PC-3 (cell line): Measurements from ENCODE around the gene CHI3L1. TPM values are rescaled to one million over a fixed set of nuclear protein-coding genes. Genes with fewer than 3 reads are reported as not detected.

Experiments used
- ATAC-seq: fragments of 200-7000 bp; cut with Tn5 transposase; 2 replicates; pipeline ENCODE4 v1.9.1; 2020; ENCODE audit warnings: mild to moderate bottlenecking, moderate library complexity
- BruUV-seq: library from RNA; stranded (reverse); fragments of 400-500 nt; replicated peaks from 2 replicates; lab custom pipeline; 2021; lab: Mats Ljungman, UMichigan
- CTCF ChIA-PET: fragments of 300-600 bp; sonication (Branson Sonifier 250); formaldehyde crosslinking; loops from one replicate; lab custom pipeline; 2022; ENCODE audit warnings: antibody characterized with exemption; lab: Charles Lee
- POLR2A ChIA-PET: fragments of 300-600 bp; sonication (Branson Sonifier 250); formaldehyde crosslinking; loops from one replicate; lab custom pipeline; 2022; ENCODE audit warnings: antibody characterized with exemption; ENCODE audit not compliant: unreplicated experiment; lab: Charles Lee
- DNase-seq: peaks from one replicate; pipeline ENCODE4 v3.0.0-alpha.2; 2015
- H2AFZ ChIP-seq: fragments of 300-600 bp; sonication (generic); 2 replicates; pipeline ENCODE4 v1.6.0; 2016; ENCODE audit warnings: antibody characterized with exemption, low read length
- H3F3A ChIP-seq: fragments of 300-600 bp; sonication (generic); one replicate; pipeline ENCODE4 v1.6.0; 2017; ENCODE audit warnings: antibody characterized with exemption, low read length, control low read depth, mild to moderate bottlenecking; ENCODE audit not compliant: unreplicated experiment
- H3K27ac ChIP-seq: fragments of 300-600 bp; sonication (generic); 2 replicates; pipeline ENCODE4 v1.5.1; 2016; ENCODE audit warnings: mild to moderate bottlenecking, low read length
- H3K27me3 ChIP-seq: fragments of 300-600 bp; sonication (generic); 2 replicates; pipeline ENCODE4 v1.6.1; 2016; ENCODE audit warnings: low read length, mixed read lengths
- H3K36me3 ChIP-seq: fragments of 300-600 bp; sonication (generic); 2 replicates; pipeline ENCODE4 v1.6.1; 2016; ENCODE audit warnings: low read depth, mixed run types, low read length, mixed read lengths
- H3K4me1 ChIP-seq: fragments of 300-600 bp; sonication (generic); 2 replicates; pipeline ENCODE4 v1.5.1; 2016; ENCODE audit warnings: low read length; ENCODE audit not compliant: insufficient read depth
- H3K4me2 ChIP-seq: fragments of 300-600 bp; sonication (generic); 2 replicates; pipeline ENCODE4 v1.6.0; 2016; ENCODE audit warnings: low read length
- H3K4me3 ChIP-seq: fragments of 300-600 bp; sonication (generic); 2 replicates; pipeline ENCODE4 v1.5.1; 2016; ENCODE audit warnings: mild to moderate bottlenecking, low read length, mixed read lengths
- H3K79me2 ChIP-seq: fragments of 300-600 bp; sonication (generic); 2 replicates; pipeline ENCODE4 v1.6.1; 2017; ENCODE audit warnings: low read length, mixed read lengths
- H3K9ac ChIP-seq: fragments of 300-600 bp; sonication (generic); 2 replicates; pipeline ENCODE4 v1.6.0; 2016; ENCODE audit warnings: mild to moderate bottlenecking, low read length
- H3K9me2 ChIP-seq: fragments of 300-600 bp; sonication (generic); replicated peaks from 2 replicates; pipeline ENCODE4 v1.6.1; 2016; ENCODE audit warnings: mixed run types, low read length, mixed read lengths
- H3K9me3 ChIP-seq: fragments of 300-600 bp; sonication (generic); 2 replicates; pipeline ENCODE4 v1.6.1; 2016; ENCODE audit warnings: low read length, mixed read lengths
- H4K20me1 ChIP-seq: fragments of 300-600 bp; sonication (generic); 2 replicates; pipeline ENCODE4 v1.6.1; 2016; ENCODE audit warnings: low read length, mixed read lengths
- EZH2 ChIP-seq: fragments of 300-600 bp; sonication (generic); IDR thresholded peaks from one replicate; pipeline ENCODE4 v1.6.1; 2017; ENCODE audit warnings: antibody characterized with exemption, mild to moderate bottlenecking, low read length; ENCODE audit not compliant: unreplicated experiment
- EZH2phosphoT487 ChIP-seq: fragments of 300-600 bp; sonication (generic); IDR thresholded peaks from 2 replicates; pipeline ENCODE4 v1.6.1; 2018; ENCODE audit warnings: mild to moderate bottlenecking, antibody characterized with exemption, low read length, borderline replicate concordance
- intact Hi-C: fragments of 100-400 bp; cut with micrococcal nuclease; formaldehyde crosslinking; loops from 2 replicates; pipeline ENCODE4 v1.9.0; 2023
- total RNA-seq: library from RNA; depleted of rRNA; stranded (reverse); fragments of >200 nt; gene quantifications from 2 replicates; pipeline ENCODE4 v1.2.3, GENCODE V29; 2014
- TF ChIP-seq, protein P1 (sequence below): fragments of 300-600 bp; sonication (generic); conservative IDR thresholded peaks from 2 replicates; pipeline ENCODE4 v1.5.1; 2017; ENCODE audit warnings: antibody characterized with exemption, low read depth, mild to moderate bottlenecking, low read length

Gene CHI3L1
- total RNA-seq, 1 experiment from 2014 or later: not detected

DNA sequence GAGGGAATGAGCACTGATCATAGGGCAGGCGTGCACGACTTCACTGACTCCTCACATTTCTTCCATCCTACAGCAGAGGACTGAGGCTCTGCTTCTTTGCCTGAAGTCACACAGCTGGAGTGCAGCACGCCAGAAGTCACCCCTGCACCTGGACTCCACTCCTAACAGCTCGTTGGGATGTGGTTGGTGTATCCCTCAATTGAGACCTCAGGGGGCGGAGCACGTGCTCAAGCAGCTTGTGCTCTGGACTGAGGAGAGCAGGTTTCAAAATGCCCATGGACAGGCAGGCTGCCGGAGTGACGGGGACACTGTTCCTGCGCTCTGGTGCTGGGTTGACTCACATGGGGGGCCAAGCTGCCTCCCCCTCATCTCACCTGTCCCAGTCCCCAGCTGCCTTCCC lies 29.1 kb upstream of the CHI3L1 start:
- H3K4me1 ChIP-seq: no peaks in the 10 kb centered on the region
- H3K9me3 ChIP-seq: no peaks in the 10 kb centered on the region
- no peak overlapping the region for H3K27ac ChIP-seq
- H4K20me1 ChIP-seq: no peaks in the 10 kb centered on the region
- TF ChIP-seq EZH2phosphoT487: no peak
- TF ChIP-seq EZH2: no peak
- no peak overlapping the region for H3K9ac ChIP-seq
- H3K4me2 ChIP-seq: no peak overlapping the region
- BruUV-seq: no TSS peak
- H3F3A ChIP-seq: no peaks in the 10 kb centered on the region
- CTCF ChIA-PET: interaction anchor here (0.6 to 1.6 kb wide), 7 partner anchors 54 to 176 kb away, joined by 3 to 36 read pairs (median 4); no protein-coding TSS in a partner anchor
- DNase-seq (no peak), ATAC-seq (peak; percentile 7; the same call in 1 of the 2 replicates)
- H2AFZ ChIP-seq: no peak overlapping the region
- H3K36me3 ChIP-seq: no peaks in the 10 kb centered on the region
- POLR2A ChIA-PET: no interaction called here
- peaks cover 35% of the 10 kb centered on the region for H3K27me3 ChIP-seq
- no peak overlapping the region for H3K4me3 ChIP-seq
- intact Hi-C loops: no loop called here
- H3K9me2 ChIP-seq: no peaks in the 10 kb centered on the region
- H3K79me2 ChIP-seq: no peaks in the 10 kb centered on the region

DNA sequence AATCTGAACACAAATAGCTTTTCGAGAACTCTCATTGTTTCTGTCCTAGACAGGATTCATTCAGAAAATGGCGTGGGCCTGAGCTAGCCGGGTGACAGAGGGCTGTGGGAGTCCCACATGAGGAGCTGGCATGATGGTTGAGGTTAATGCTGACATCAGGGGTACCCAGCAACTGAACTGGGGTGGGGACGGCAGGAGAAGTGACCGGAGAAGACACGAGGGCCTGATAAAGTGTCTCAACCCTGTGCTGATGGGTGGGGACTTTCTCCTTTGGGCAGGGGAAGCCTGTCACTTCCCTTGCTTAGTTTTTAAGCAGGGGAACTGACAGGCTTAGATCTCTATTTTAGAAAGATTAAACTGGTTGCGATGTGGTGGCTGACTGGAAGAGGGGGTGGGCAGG lies 28.4 kb upstream of the CHI3L1 start:
- ATAC-seq (no peak), DNase-seq (no peak)
- Histone ChIP-seq H4K20me1 (no peaks in the 10 kb centered on the region), H3K9me2 (no peaks in the 10 kb centered on the region), H3K79me2 (no peaks in the 10 kb centered on the region), H3K9me3 (no peaks in the 10 kb centered on the region), H3K4me2 (no peak overlapping the region), H3K36me3 (no peaks in the 10 kb centered on the region), H3K9ac (no peak overlapping the region), H3K4me1 (no peaks in the 10 kb centered on the region), H3K27me3 (peaks cover 30% of the 10 kb centered on the region), H3F3A (no peaks in the 10 kb centered on the region), H3K27ac (no peak overlapping the region), H3K4me3 (no peak overlapping the region), H2AFZ (no peak overlapping the region)
- TF ChIP-seq, protein P1, sequence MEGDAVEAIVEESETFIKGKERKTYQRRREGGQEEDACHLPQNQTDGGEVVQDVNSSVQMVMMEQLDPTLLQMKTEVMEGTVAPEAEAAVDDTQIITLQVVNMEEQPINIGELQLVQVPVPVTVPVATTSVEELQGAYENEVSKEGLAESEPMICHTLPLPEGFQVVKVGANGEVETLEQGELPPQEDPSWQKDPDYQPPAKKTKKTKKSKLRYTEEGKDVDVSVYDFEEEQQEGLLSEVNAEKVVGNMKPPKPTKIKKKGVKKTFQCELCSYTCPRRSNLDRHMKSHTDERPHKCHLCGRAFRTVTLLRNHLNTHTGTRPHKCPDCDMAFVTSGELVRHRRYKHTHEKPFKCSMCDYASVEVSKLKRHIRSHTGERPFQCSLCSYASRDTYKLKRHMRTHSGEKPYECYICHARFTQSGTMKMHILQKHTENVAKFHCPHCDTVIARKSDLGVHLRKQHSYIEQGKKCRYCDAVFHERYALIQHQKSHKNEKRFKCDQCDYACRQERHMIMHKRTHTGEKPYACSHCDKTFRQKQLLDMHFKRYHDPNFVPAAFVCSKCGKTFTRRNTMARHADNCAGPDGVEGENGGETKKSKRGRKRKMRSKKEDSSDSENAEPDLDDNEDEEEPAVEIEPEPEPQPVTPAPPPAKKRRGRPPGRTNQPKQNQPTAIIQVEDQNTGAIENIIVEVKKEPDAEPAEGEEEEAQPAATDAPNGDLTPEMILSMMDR: no peak
- TF ChIP-seq EZH2: no peak
- no peak for TF ChIP-seq EZH2phosphoT487
- no TSS peak for BruUV-seq
- ChIA-PET CTCF (interaction anchor here (0.6 kb wide), 1 partner anchor 102 kb away, joined by 6 read pairs; no protein-coding TSS in a partner anchor), POLR2A (no interaction called here)
- intact Hi-C loops: no loop called here

DNA sequence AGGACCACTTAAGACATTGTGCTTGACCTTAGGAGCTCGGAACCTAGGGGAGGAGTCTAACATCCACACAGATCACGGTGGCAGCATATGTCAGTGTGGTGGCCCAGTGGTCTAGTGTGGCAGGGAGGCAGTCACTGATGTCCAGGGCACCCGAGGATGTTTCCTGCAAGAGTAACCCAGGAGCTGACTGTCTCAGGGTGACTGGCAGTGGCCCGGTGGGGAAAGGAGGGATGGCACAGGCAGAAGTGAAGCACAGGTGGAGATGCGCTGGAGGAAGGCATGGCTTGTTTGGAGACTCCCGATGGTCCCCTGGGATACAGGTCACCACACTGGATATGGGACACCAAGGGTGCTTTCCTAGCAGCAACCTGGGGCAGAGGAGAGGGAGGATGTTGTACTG lies 26.6 kb upstream of the CHI3L1 start:
- no peaks in the 10 kb centered on the region for H3K36me3 ChIP-seq
- no peaks in the 10 kb centered on the region for H4K20me1 ChIP-seq
- ATAC-seq: no peak
- no peak overlapping the region for H3K4me3 ChIP-seq
- no peak overlapping the region for H3K27ac ChIP-seq
- no TSS peak for BruUV-seq
- POLR2A ChIA-PET: no interaction called here
- no peaks in the 10 kb centered on the region for H3K4me1 ChIP-seq
- no peaks in the 10 kb centered on the region for H3F3A ChIP-seq
- H3K9ac ChIP-seq: no peak overlapping the region
- no peaks in the 10 kb centered on the region for H3K9me2 ChIP-seq
- intact Hi-C loops: no loop called here
- H3K27me3 ChIP-seq: peaks cover 24% of the 10 kb centered on the region
- no peak overlapping the region for H2AFZ ChIP-seq
- CTCF ChIA-PET: interaction anchor here (0.6 kb wide), 1 partner anchor 44 kb away, joined by 4 read pairs; no protein-coding TSS in a partner anchor
- no peaks in the 10 kb centered on the region for H3K9me3 ChIP-seq
- no peak for DNase-seq
- TF ChIP-seq EZH2phosphoT487: no peak
- TF ChIP-seq, protein P1: no peak
- no peak for TF ChIP-seq EZH2
- H3K4me2 ChIP-seq: no peak overlapping the region
- H3K79me2 ChIP-seq: no peaks in the 10 kb centered on the region
